ENCODE measurements around the gene TMED8.

GRCh38 chr14:77340389-77340788 lies 36.5 kb downstream of the TMED8 start:
- TF ChIP-seq CTCF (IDR thresholded peaks at IDR 0.05), result no peak
- TF ChIP-seq POLR2A (IDR thresholded peaks at IDR 0.05), result no peak

Data from ovary (tissue), 3 donors.